H1 (cell line): Measurements from ENCODE around the gene MITF. TPM values are rescaled to one million over a fixed set of nuclear protein-coding genes. Genes with fewer than 3 reads are reported as not detected.

Experiments used
- CTCF ChIA-PET: fragments of 300-600 bp; sonication (Branson Sonifier 250); formaldehyde crosslinking; loops from one replicate; lab custom pipeline; 2021; ENCODE audit not compliant: partially characterized antibody; lab: Charles Lee
- POLR2A ChIA-PET: fragments of 300-600 bp; sonication (Branson Sonifier 250); formaldehyde crosslinking; loops from one replicate; lab custom pipeline; 2021; ENCODE audit warnings: inconsistent platforms; ENCODE audit not compliant: partially characterized antibody; lab: Charles Lee
- DNase-seq, 2 experiments: peaks; one replicate each; pipeline versions ENCODE4 v3.0.0 to v3.0.0-alpha.2; 2010 to 2022; ENCODE audit warnings: low spot score in 2 of 2, low read depth in 1 of 2, mixed read lengths in 1 of 2
- FAIRE-seq: peaks from 2 replicates; lab custom pipeline; 2011; peaks lifted over from hg19 to GRCh38; lab: Jason Lieb, UNC
- H2AFZ ChIP-seq: 2 replicates; pipeline ENCODE4 v1.8.1; 2012; ENCODE audit warnings: low read length, inconsistent platforms
- H2AK5ac ChIP-seq: 2 replicates; pipeline ENCODE4 v1.6.1; 2013; ENCODE audit warnings: low read depth, low read length
- H2BK120ac ChIP-seq: replicated peaks from 2 replicates; pipeline ENCODE3; 2013; ENCODE audit warnings: low read depth, low read length, inconsistent platforms
- H2BK12ac ChIP-seq: 2 replicates; pipeline ENCODE4 v1.6.1; 2013; ENCODE audit warnings: low read depth, low read length
- H2BK15ac ChIP-seq: 2 replicates; pipeline ENCODE4 v1.6.1; 2013; ENCODE audit warnings: low read length
- H2BK20ac ChIP-seq: 2 replicates; pipeline ENCODE4 v1.6.1; 2013; ENCODE audit warnings: low read length
- H2BK5ac ChIP-seq: 2 replicates; pipeline ENCODE4 v1.6.1; 2013; ENCODE audit warnings: low read depth, low read length
- H3K14ac ChIP-seq: 2 replicates; pipeline ENCODE4 v1.6.1; 2013; ENCODE audit warnings: inconsistent platforms; ENCODE audit not compliant: insufficient read length
- H3K18ac ChIP-seq: 2 replicates; pipeline ENCODE4 v1.6.1; 2013; ENCODE audit warnings: low read length; ENCODE audit errors: extremely low read depth
- H3K23ac ChIP-seq: 2 replicates; pipeline ENCODE4 v1.6.1; 2013; ENCODE audit warnings: inconsistent platforms; ENCODE audit not compliant: insufficient read length
- H3K23me2 ChIP-seq: 2 replicates; pipeline ENCODE4 v1.6.1; 2013; ENCODE audit warnings: low read depth, low read length
- H3K27ac ChIP-seq: 2 replicates; pipeline ENCODE4 v1.6.1; 2011; ENCODE audit warnings: low read depth, low read length, inconsistent platforms
- H3K27me3 ChIP-seq, 4 experiments: replicated peaks in 1 of 4; 1 replicate in 1 of 4; 2 replicates in 3 of 4; pipeline versions ENCODE4 v1.6.1 to v1.8.1; 2011 to 2013; ENCODE audit warnings: low read length in 3 of 4, mild to moderate bottlenecking in 3 of 4, inconsistent platforms in 2 of 4, mixed read lengths in 2 of 4, moderate library complexity in 1 of 4; ENCODE audit not compliant: control insufficient read depth in 3 of 4, insufficient read depth in 3 of 4; ENCODE audit errors: extremely low read depth in 1 of 4
- H3K36me3 ChIP-seq, 4 experiments: 2 replicates each; pipeline versions ENCODE4 v1.6.1 to v1.8.1; 2011 to 2013; ENCODE audit warnings: mild to moderate bottlenecking in 4 of 4, low read length in 3 of 4, moderate library complexity in 2 of 4, control low read depth in 1 of 4, inconsistent platforms in 1 of 4; ENCODE audit not compliant: insufficient read depth in 4 of 4, control insufficient read depth in 2 of 4
- H3K4ac ChIP-seq: replicated peaks from 2 replicates; pipeline ENCODE3; 2013; ENCODE audit warnings: low read length, low read depth, mixed read lengths, inconsistent platforms; ENCODE audit not compliant: insufficient read length
- H3K4me1 ChIP-seq, 4 experiments: replicated peaks in 1 of 4; 1 replicate in 1 of 4; 2 replicates in 3 of 4; pipeline versions ENCODE4 v1.6.1 to v1.8.1; 2011 to 2013; ENCODE audit warnings: low read length in 3 of 4, inconsistent platforms in 2 of 4, mixed read lengths in 1 of 4; ENCODE audit not compliant: insufficient read depth in 4 of 4, control insufficient read depth in 3 of 4
- H3K4me2 ChIP-seq, 2 experiments: 2 replicates each; pipeline versions ENCODE4 v1.6.1 to v1.8.1; 2011 to 2013; ENCODE audit warnings: low read depth in 2 of 2, low read length in 2 of 2, control low read depth in 1 of 2, inconsistent platforms in 1 of 2, mild to moderate bottlenecking in 1 of 2; ENCODE audit not compliant: insufficient read depth in 1 of 2
- H3K4me3 ChIP-seq, 4 experiments: fragments of 200-600, 300-600 bp in 1 of 4; sonication (generic), shearing (Covaris generic), sonication (Bioruptor Twin) in 1 of 4; 2 replicates each; pipeline versions ENCODE4 v1.5.1 to v1.8.1; 2011 to 2016; ENCODE audit warnings: low read length in 4 of 4, low read depth in 3 of 4, control low read depth in 2 of 4, inconsistent platforms in 2 of 4, mild to moderate bottlenecking in 2 of 4, mixed read lengths in 1 of 4, moderate library complexity in 1 of 4; ENCODE audit not compliant: insufficient read depth in 2 of 4; ENCODE audit errors: extremely low read depth in 1 of 4
- H3K56ac ChIP-seq: replicated peaks from 2 replicates; pipeline ENCODE3; 2013; ENCODE audit warnings: low read depth, mild to moderate bottlenecking, mixed read lengths, low read length, inconsistent platforms; ENCODE audit not compliant: insufficient read length
- H3K79me1 ChIP-seq: 2 replicates; pipeline ENCODE4 v1.6.1; 2013; ENCODE audit warnings: low read depth, low read length, control low read depth
- H3K79me2 ChIP-seq, 2 experiments: 2 replicates each; pipeline versions ENCODE4 v1.6.1 to v1.8.1; 2012 to 2013; ENCODE audit warnings: low read length in 2 of 2, mild to moderate bottlenecking in 2 of 2, inconsistent platforms in 1 of 2; ENCODE audit not compliant: insufficient read depth in 2 of 2, control insufficient read depth in 1 of 2
- H3K9ac ChIP-seq, 4 experiments: replicated peaks in 1 of 4; 1 replicate in 1 of 4; 2 replicates in 3 of 4; pipeline versions ENCODE4 v1.6.1 to v1.8.1; 2011 to 2013; ENCODE audit warnings: low read depth in 3 of 4, low read length in 3 of 4, control low read depth in 2 of 4, mild to moderate bottlenecking in 2 of 4, moderate library complexity in 2 of 4, inconsistent platforms in 1 of 4; ENCODE audit errors: extremely low read depth in 1 of 4
- H3K9me3 ChIP-seq, 2 experiments: 2 replicates each; pipeline versions ENCODE4 v1.6.1 to v1.8.1; 2012 to 2013; ENCODE audit warnings: mild to moderate bottlenecking in 2 of 2, moderate library complexity in 2 of 2, control low read depth in 1 of 2, inconsistent platforms in 1 of 2, low read depth in 1 of 2, low read length in 1 of 2, mixed read lengths in 1 of 2; ENCODE audit not compliant: insufficient read depth in 2 of 2
- H4K20me1 ChIP-seq, 2 experiments: replicated peaks in 1 of 2; 2 replicates each; pipeline versions ENCODE3 to v1.8.1; 2011 to 2013; ENCODE audit warnings: inconsistent platforms in 2 of 2, low read length in 2 of 2, mild to moderate bottlenecking in 1 of 2; ENCODE audit not compliant: insufficient read depth in 2 of 2, control insufficient read depth in 1 of 2
- H4K5ac ChIP-seq: 2 replicates; pipeline ENCODE4 v1.6.1; 2013; ENCODE audit warnings: low read length, low read depth, mixed read lengths, inconsistent platforms; ENCODE audit not compliant: insufficient read length
- H4K8ac ChIP-seq: 2 replicates; pipeline ENCODE4 v1.8.0; 2013; ENCODE audit warnings: mild to moderate bottlenecking, moderate library complexity, low read length, inconsistent platforms; ENCODE audit not compliant: insufficient read depth; ENCODE audit errors: extremely low read depth
- H4K91ac ChIP-seq: replicated peaks from 2 replicates; pipeline ENCODE3; 2013; ENCODE audit warnings: low read length, mixed read lengths, inconsistent platforms; ENCODE audit not compliant: insufficient read length
- ASH2L ChIP-seq: fragments of 200-600, 300-600 bp; sonication (generic); IDR thresholded peaks from one replicate; pipeline ENCODE4 v1.7.1; 2017; ENCODE audit warnings: low read length
- BCL11A ChIP-seq, 2 experiments: IDR thresholded peaks; one replicate each; pipeline ENCODE4 v1.6.1; 2011; ENCODE audit warnings: low read depth in 2 of 2, low read length in 2 of 2, mild to moderate bottlenecking in 2 of 2
- CEBPB ChIP-seq: IDR thresholded peaks from 2 replicates; pipeline ENCODE4 v1.6.1; 2012; ENCODE audit warnings: low read depth, low read length
- EZH2 ChIP-seq: fragments of 200-600 bp; sonication (generic); IDR thresholded peaks from 2 replicates; pipeline ENCODE4 v1.7.1; 2012; ENCODE audit warnings: low read depth, mild to moderate bottlenecking, moderate library complexity, low read length, inconsistent platforms; ENCODE audit not compliant: severe bottlenecking
- HDAC2 ChIP-seq, 2 experiments: fragments of 300-600 bp in 1 of 2; sonication (generic) in 1 of 2; IDR thresholded peaks; 2 replicates each; pipeline ENCODE4 v1.6.1; 2011 to 2012; ENCODE audit warnings: low read depth in 2 of 2, low read length in 2 of 2, mild to moderate bottlenecking in 2 of 2, moderate library complexity in 2 of 2, borderline replicate concordance in 1 of 2, inconsistent platforms in 1 of 2
- JUN ChIP-seq: IDR thresholded peaks from 2 replicates; pipeline ENCODE4 v1.6.1; 2011; ENCODE audit warnings: low read depth, mild to moderate bottlenecking, improper control_type of control experiment, low read length
- JUND ChIP-seq: IDR thresholded peaks from 2 replicates; pipeline ENCODE4 v1.6.1; 2011; ENCODE audit warnings: mild to moderate bottlenecking, improper control_type of control experiment, low read length
- MAFK ChIP-seq: IDR thresholded peaks from 2 replicates; pipeline ENCODE4 v1.6.1; 2012; ENCODE audit warnings: low read depth, mild to moderate bottlenecking, improper control_type of control experiment, low read length
- POLR2AphosphoS5 ChIP-seq: IDR thresholded peaks from 2 replicates; pipeline ENCODE4 v1.6.1; 2011; ENCODE audit warnings: low read depth, low read length
- WGBS, 2 experiments: shearing (Covaris generic) in 1 of 2; methylation state at CpG; one replicate each; pipeline versions ENCODE4 v1.1.6 to v1.1.7; 2013 to 2015; ENCODE audit warnings: low lambda C conversion rate in 2 of 2, mixed read lengths in 2 of 2, inconsistent platforms in 1 of 2, low coverage in 1 of 2, missing lambda C conversion rate in 1 of 2; ENCODE audit not compliant: insufficient replicate concordance in 2 of 2, insufficient coverage in 1 of 2, insufficient read length in 1 of 2; ENCODE audit errors: extremely low coverage in 1 of 2, missing lambda C conversion rate in 1 of 2; 5-methylcytosine and 5-hydroxymethylcytosine counted together
- polyA plus RNA-seq, 7 experiments: library from polyadenylated mRNA; depleted of rRNA in 3 of 7; stranded (reverse) in 5 of 7; unstranded in 2 of 7; fragments of >200 nt in 5 of 7; fragments of 200-250 nt in 2 of 7; gene quantifications; 1 replicate in 5 of 7; 2 replicates in 1 of 7; 4 replicates in 1 of 7; pipeline versions ENCODE4 v1.2.1 to v1.2.3, GENCODE V29; 2011 to 2013; ENCODE audit warnings: missing spikeins in 2 of 7, mixed read lengths in 2 of 7
- total RNA-seq: library from RNA; stranded (reverse); fragmentation: NEBNext Ultra II Directional; extraction: Animal tissue kit (Norgen Biotek cat#: 25700); gene quantifications from 2 replicates; pipeline ENCODE4 v1.2.1, GENCODE V29; 2021
- TF ChIP-seq, protein P1 (sequence below), 3 experiments: IDR thresholded peaks; 1 replicate in 2 of 3; 2 replicates in 1 of 3; pipeline versions ENCODE4 v1.5.1 to v1.6.1; 2011; ENCODE audit warnings: low read length in 3 of 3, mild to moderate bottlenecking in 3 of 3, inconsistent platforms in 2 of 3, low read depth in 1 of 3, moderate library complexity in 1 of 3; ENCODE audit not compliant: insufficient read depth in 1 of 3; ENCODE audit errors: control extremely low read depth in 1 of 3

MITF gene
- total and polyA plus RNA-seq, 2 of the 8 experiments (the other 6 are each of a cell fraction or from before 2014, with no cell fraction given) = 0.53 to 1.4 TPM

DNA sequence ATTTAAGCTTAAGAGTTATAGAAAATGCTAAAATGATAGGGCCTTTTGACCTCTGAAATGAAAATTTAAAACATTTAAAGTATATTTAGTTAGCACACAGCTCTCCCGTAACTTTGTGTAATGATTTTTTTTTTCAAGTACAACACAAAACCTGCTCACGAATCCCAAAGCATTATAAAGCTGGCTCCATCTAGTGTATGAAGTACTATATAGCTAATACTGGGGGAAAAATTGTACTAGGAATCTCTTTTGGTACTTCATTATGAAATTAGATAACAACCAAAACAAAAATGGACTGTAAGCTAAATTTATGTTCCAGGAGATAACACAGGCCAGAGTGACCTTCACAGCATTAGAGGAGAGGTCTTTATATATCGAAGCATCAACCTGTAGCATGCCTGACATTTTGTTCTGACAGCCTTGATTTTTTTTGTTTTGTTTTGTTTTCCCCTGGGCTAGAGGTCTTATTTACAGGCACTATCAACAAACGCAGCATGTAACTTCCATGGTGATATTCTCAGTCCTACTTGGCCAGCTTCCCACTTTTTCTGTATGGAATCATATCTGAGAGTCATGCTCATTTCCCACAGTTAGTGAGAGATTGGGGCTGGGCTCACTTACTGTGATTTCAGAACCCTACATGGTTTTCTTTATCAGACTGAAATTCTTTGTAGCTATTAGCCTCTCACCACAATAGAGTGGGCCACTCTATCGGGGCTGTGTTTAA lies 116.3 kb downstream of the MITF start:
- H3K9me3 ChIP-seq = no peaks in the 10 kb centered on the region
- H2AFZ ChIP-seq = no peak overlapping the region
- no peak overlapping the region for H3K9ac ChIP-seq
- no peak for TF ChIP-seq POLR2AphosphoS5
- TF ChIP-seq EZH2 = no peak
- no peak for TF ChIP-seq BCL11A (IDR thresholded peaks at IDR 0.05; ENCODE audit: low read depth in 2 of 2, low read length in 2 of 2)
- no peak for TF ChIP-seq HDAC2 (IDR thresholded peaks at IDR 0.05; ENCODE audit: borderline replicate concordance in 1 of 2, low read depth in 2 of 2, low read length in 2 of 2)
- no peak for TF ChIP-seq ASH2L
- no peak for TF ChIP-seq JUN
- no peak for TF ChIP-seq CEBPB
- TF ChIP-seq MAFK = no peak
- no peak for TF ChIP-seq JUND
- TF ChIP-seq, protein P1, sequence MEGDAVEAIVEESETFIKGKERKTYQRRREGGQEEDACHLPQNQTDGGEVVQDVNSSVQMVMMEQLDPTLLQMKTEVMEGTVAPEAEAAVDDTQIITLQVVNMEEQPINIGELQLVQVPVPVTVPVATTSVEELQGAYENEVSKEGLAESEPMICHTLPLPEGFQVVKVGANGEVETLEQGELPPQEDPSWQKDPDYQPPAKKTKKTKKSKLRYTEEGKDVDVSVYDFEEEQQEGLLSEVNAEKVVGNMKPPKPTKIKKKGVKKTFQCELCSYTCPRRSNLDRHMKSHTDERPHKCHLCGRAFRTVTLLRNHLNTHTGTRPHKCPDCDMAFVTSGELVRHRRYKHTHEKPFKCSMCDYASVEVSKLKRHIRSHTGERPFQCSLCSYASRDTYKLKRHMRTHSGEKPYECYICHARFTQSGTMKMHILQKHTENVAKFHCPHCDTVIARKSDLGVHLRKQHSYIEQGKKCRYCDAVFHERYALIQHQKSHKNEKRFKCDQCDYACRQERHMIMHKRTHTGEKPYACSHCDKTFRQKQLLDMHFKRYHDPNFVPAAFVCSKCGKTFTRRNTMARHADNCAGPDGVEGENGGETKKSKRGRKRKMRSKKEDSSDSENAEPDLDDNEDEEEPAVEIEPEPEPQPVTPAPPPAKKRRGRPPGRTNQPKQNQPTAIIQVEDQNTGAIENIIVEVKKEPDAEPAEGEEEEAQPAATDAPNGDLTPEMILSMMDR (IDR thresholded peaks at IDR 0.05; ENCODE audit: control extremely low read depth in 1 of 3, insufficient read depth in 1 of 3, low read depth in 1 of 3, low read length in 3 of 3) = peak in 1 of 3 experiments; percentile 5; a peak in 1 of 4 replicates

More for the DNA sequence above, 116.3 kb downstream of the MITF start:
- Histone ChIP-seq H2BK15ac (no peak overlapping the region), H3K4me2 (no peak overlapping the region), H3K4me3 (no peak overlapping the region), H3K27me3 (no peaks in the 10 kb centered on the region), H4K5ac (no peak overlapping the region), H3K27ac (no peak overlapping the region), H2BK120ac (no peak overlapping the region), H3K36me3 (no peaks in the 10 kb centered on the region), H2AK5ac (no peak overlapping the region), H4K91ac (no peak overlapping the region), H2BK20ac (no peak overlapping the region), H3K56ac (no peak overlapping the region), H3K14ac (no peak overlapping the region), H4K20me1 (no peaks in the 10 kb centered on the region), H3K79me2 (no peaks in the 10 kb centered on the region), H3K4me1 (no peaks in the 10 kb centered on the region), H3K23me2 (no peaks in the 10 kb centered on the region), H2BK5ac (no peak overlapping the region), H3K4ac (no peak overlapping the region), H3K23ac (no peak overlapping the region), H3K18ac (no peak overlapping the region), H3K79me1 (no peaks in the 10 kb centered on the region), H4K8ac (no peak overlapping the region), H2BK12ac (no peak overlapping the region)
- ChIA-PET CTCF (interaction anchor here (0.6 to 1.2 kb wide), 10 partner anchors 10 to 901 kb away, joined by 3 to 4 read pairs (median 3); no protein-coding TSS in a partner anchor), POLR2A (no interaction called here)
- DNase-seq = no peak
- 84% methylated on average over 5 of the region's 5 CpGs; no CpG with 5 or more reads in 1 of the 2 experiments for WGBS, 2 experiments
- no peak for FAIRE-seq
